ENCODE measurements around the gene RNF112.

DNA sequence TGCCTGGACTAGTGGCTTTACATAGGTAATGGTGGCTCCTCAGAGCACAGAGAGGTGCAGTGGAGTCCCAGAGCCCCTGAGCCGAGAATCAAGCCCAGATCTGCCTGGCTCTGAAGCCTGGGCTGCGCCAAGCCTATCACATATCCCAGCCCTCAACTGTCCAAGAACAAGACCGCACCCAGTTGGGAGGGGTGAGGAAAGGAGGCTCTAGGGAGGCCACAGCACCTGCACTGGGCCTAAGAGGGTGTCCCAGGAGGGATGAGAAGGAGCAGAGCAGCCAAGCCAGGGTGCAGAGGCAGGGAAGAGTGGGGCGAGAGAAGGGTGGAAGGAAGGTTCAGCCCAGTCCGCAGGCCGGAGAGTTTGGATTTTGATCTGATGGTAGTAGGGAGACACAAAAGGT, 941 bp upstream of the RNF112 start:
- TF ChIP-seq EZH2 (IDR thresholded peaks at IDR 0.05; ENCODE audit: insufficient read depth, poor library complexity, severe bottlenecking): no peak
- no peak for TF ChIP-seq EZH2phosphoT487 (IDR thresholded peaks at IDR 0.05; ENCODE audit: insufficient read depth, low read depth)

Data from GM23248 (cell line).